Measurements from ENCODE around the gene TBC1D14.
A peak's percentile ranks its signal among the peaks of the same experiment; 100 is the strongest.

- no peak for TF ChIP-seq JUND (IDR thresholded peaks at IDR 0.05)
- no peak for TF ChIP-seq CTCF (IDR thresholded peaks at IDR 0.05)
- peak; percentile 48; the same call in 1 of the 2 replicates for TF ChIP-seq SIN3A (IDR thresholded peaks at IDR 0.05; ENCODE audit: borderline replicate concordance, low read depth, low read length)
- TF ChIP-seq EP300 (IDR thresholded peaks at IDR 0.05; ENCODE audit: borderline replicate concordance in 1 of 2, low read depth in 1 of 2, low read length in 1 of 2), result no peak
- TF ChIP-seq GATA2 (CRISPR knock-in tag; IDR thresholded peaks at IDR 0.05), result no peak
- no peak for TF ChIP-seq GABPA (IDR thresholded peaks at IDR 0.05; ENCODE audit: low read depth)
- TF ChIP-seq ZBTB33 (IDR thresholded peaks at IDR 0.05; ENCODE audit: borderline replicate concordance, low read depth), result no peak
- no peak for TF ChIP-seq MEF2A (IDR thresholded peaks at IDR 0.05; ENCODE audit: borderline replicate concordance, low read depth)
- TF ChIP-seq REST (IDR thresholded peaks at IDR 0.05; ENCODE audit: low read depth, low read length), result no peak
- TF ChIP-seq IRF3 (IDR thresholded peaks at IDR 0.05; ENCODE audit: low read depth, low read length), result no peak
- TF ChIP-seq MAX (IDR thresholded peaks at IDR 0.05; ENCODE audit: low read depth), result peak; percentile 48; the same call in 1 of the 2 replicates
- no peak for TF ChIP-seq USF2 (IDR thresholded peaks at IDR 0.05; ENCODE audit: borderline replicate concordance, low read depth, low read length)
Observed at GRCh38 chr4:6991771-6992557, 82.3 kb downstream of the TBC1D14 start.
